WTC11 (cell line): Measurements from ENCODE around the gene KLF11. TPM values are rescaled to one million over a fixed set of nuclear protein-coding genes. Genes with fewer than 3 reads are reported as not detected.

ENCODE experiments used
- ATAC-seq: fragments of 200-7000 bp; cut with Tn5 transposase; 2 replicates; pipeline ENCODE4 v1.10.0; 2021; ENCODE audit warnings: mild to moderate bottlenecking, moderate library complexity
- CTCF ChIA-PET: fragments of 300-600 bp; sonication (Branson Sonifier 250); formaldehyde crosslinking; loops from one replicate; lab custom pipeline; 2021; ENCODE audit warnings: antibody characterized with exemption; lab: Charles Lee
- POLR2A ChIA-PET: fragments of 350-600 bp; sonication (Branson Sonifier 250); formaldehyde crosslinking; loops from one replicate; lab custom pipeline; 2021; ENCODE audit warnings: antibody characterized with exemption; lab: Charles Lee
- DNase-seq: peaks from one replicate; pipeline ENCODE4 v3.0.0; 2021; ENCODE audit warnings: low spot score
- H3K27ac Mint-ChIP-seq: 2 replicates; pipeline ENCODE4 v1.8.0; 2021; ENCODE audit warnings: mixed read lengths
- H3K27me3 Mint-ChIP-seq: 2 replicates; pipeline ENCODE4 v1.8.0; 2021; ENCODE audit warnings: low read depth, mild to moderate bottlenecking, moderate library complexity, mixed read lengths
- H3K36me3 Mint-ChIP-seq: 2 replicates; pipeline ENCODE4 v1.8.0; 2021; ENCODE audit warnings: mixed read lengths
- H3K4me1 Mint-ChIP-seq: 2 replicates; pipeline ENCODE4 v1.8.0; 2022; ENCODE audit warnings: mixed read lengths
- H3K4me3 Mint-ChIP-seq: 2 replicates; pipeline ENCODE4 v1.8.0; 2021; ENCODE audit warnings: mild to moderate bottlenecking, moderate library complexity, mixed read lengths
- H3K9me3 Mint-ChIP-seq: 2 replicates; pipeline ENCODE4 v1.8.0; 2021; ENCODE audit warnings: mixed read lengths
- CREB1 ChIP-seq: sonication (generic); formaldehyde crosslinking; IDR thresholded peaks from 2 replicates; pipeline ENCODE4 v1.8.0; 2023; ENCODE audit warnings: mild to moderate bottlenecking, missing genetic modification reagents
- ELF4 ChIP-seq: sonication (generic); formaldehyde crosslinking; IDR thresholded peaks from 2 replicates; pipeline ENCODE4 v1.8.1; 2022; ENCODE audit warnings: low read depth, mild to moderate bottlenecking, moderate library complexity, missing genetic modification reagents
- FOXJ3 ChIP-seq: sonication (generic); formaldehyde crosslinking; IDR thresholded peaks from 2 replicates; pipeline ENCODE4 v1.9.0; 2021; ENCODE audit warnings: missing genetic modification reagents, mild to moderate bottlenecking, borderline replicate concordance
- NFE2L1 ChIP-seq: sonication (generic); formaldehyde crosslinking; IDR thresholded peaks from 2 replicates; pipeline ENCODE4 v1.8.1; 2023; ENCODE audit warnings: missing genetic modification reagents
- NFYB ChIP-seq: sonication (generic); formaldehyde crosslinking; conservative IDR thresholded peaks from 2 replicates; pipeline ENCODE4 v1.8.0; 2022; ENCODE audit warnings: low read depth, missing genetic modification reagents
- NR2C2 ChIP-seq: sonication (generic); formaldehyde crosslinking; IDR thresholded peaks from 2 replicates; pipeline ENCODE4 v1.8.0; 2022; ENCODE audit warnings: mild to moderate bottlenecking, missing genetic modification reagents
- NR3C1 ChIP-seq: sonication (generic); formaldehyde crosslinking; conservative IDR thresholded peaks from 2 replicates; pipeline ENCODE4 v1.8.1; 2023; ENCODE audit warnings: low read depth, mild to moderate bottlenecking, missing genetic modification reagents
- SMAD4 ChIP-seq: sonication (generic); formaldehyde crosslinking; IDR thresholded peaks from 2 replicates; pipeline ENCODE4 v1.8.0; 2022; ENCODE audit warnings: mild to moderate bottlenecking, missing genetic modification reagents
- SP1 ChIP-seq: sonication (generic); formaldehyde crosslinking; conservative IDR thresholded peaks from 2 replicates; pipeline ENCODE4 v1.8.1; 2022; ENCODE audit warnings: missing genetic modification reagents
- ZNF263 ChIP-seq: sonication (generic); formaldehyde crosslinking; IDR thresholded peaks from 2 replicates; pipeline ENCODE4 v1.8.1; 2022; ENCODE audit warnings: low read depth, mild to moderate bottlenecking, moderate library complexity, missing genetic modification reagents
- ZNF396 ChIP-seq: fragments of 250-450 bp; sonication (Bioruptor Pico); IDR thresholded peaks from 2 replicates; pipeline ENCODE4 v1.8.0; 2021; ENCODE audit warnings: mild to moderate bottlenecking, moderate library complexity, borderline replicate concordance
- ZNF671 ChIP-seq: fragments of 250-450 bp; sonication (Bioruptor Pico); IDR thresholded peaks from 2 replicates; pipeline ENCODE4 v1.8.0; 2021; ENCODE audit warnings: mild to moderate bottlenecking
- total RNA-seq: library from RNA; stranded (reverse); gene quantifications from 3 replicates; pipeline ENCODE4 v1.2.3, GENCODE V29; 2021
- TF ChIP-seq, protein P1 (sequence below): sonication (generic); formaldehyde crosslinking; IDR thresholded peaks from 2 replicates; pipeline ENCODE4 v1.8.1; 2023; ENCODE audit warnings: mild to moderate bottlenecking, missing genetic modification reagents
- TF ChIP-seq, protein P2 (sequence below): sonication (generic); formaldehyde crosslinking; IDR thresholded peaks from 2 replicates; pipeline ENCODE4 v1.8.0; 2022; ENCODE audit warnings: missing genetic modification reagents
- TF ChIP-seq, protein P3 (sequence below): fragments of 200-600 bp; IDR thresholded peaks from 2 replicates; pipeline ENCODE4 v1.8.0; 2022; ENCODE audit warnings: antibody characterized with exemption
- TF ChIP-seq, protein P4 (sequence below): sonication (generic); formaldehyde crosslinking; IDR thresholded peaks from 2 replicates; pipeline ENCODE4 v1.8.0; 2022; ENCODE audit warnings: mild to moderate bottlenecking, missing genetic modification reagents
- TF ChIP-seq, protein P5 (sequence below): sonication (generic); formaldehyde crosslinking; IDR thresholded peaks from 2 replicates; pipeline ENCODE4 v1.8.1; 2022; ENCODE audit warnings: low read depth, mild to moderate bottlenecking, moderate library complexity, missing genetic modification reagents, borderline replicate concordance
- TF ChIP-seq, protein P6 (sequence below): sonication (generic); formaldehyde crosslinking; IDR thresholded peaks from 2 replicates; pipeline ENCODE4 v1.8.1; 2023; ENCODE audit warnings: mild to moderate bottlenecking, missing genetic modification reagents, moderate library complexity

KLF11 gene
- total RNA-seq, 1 experiment from 2014 or later = 8.8 TPM

DNA sequence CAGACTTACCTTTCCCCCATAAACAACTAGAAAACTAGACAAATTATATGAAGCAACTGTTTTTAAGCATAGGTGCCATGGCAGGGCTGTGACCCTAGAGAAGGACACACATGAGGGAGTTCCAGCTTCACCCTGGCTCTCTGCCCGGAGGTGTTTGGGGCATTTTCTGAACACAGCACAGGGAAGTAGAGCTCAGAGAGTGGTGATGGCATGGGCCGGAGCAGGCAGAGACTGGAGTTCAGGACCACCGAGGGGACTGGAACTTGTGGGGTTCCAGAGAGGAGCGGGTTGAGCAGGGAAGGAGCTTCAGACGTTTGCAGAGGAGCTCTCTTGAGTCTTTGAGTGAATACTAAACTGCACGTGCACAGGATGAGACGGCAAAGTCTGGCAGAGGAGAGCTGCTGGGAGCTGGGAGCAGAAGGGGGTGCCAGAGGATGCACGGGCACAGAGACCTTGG, 26.5 kb upstream of the KLF11 start (continued):
- TF ChIP-seq, protein P1, sequence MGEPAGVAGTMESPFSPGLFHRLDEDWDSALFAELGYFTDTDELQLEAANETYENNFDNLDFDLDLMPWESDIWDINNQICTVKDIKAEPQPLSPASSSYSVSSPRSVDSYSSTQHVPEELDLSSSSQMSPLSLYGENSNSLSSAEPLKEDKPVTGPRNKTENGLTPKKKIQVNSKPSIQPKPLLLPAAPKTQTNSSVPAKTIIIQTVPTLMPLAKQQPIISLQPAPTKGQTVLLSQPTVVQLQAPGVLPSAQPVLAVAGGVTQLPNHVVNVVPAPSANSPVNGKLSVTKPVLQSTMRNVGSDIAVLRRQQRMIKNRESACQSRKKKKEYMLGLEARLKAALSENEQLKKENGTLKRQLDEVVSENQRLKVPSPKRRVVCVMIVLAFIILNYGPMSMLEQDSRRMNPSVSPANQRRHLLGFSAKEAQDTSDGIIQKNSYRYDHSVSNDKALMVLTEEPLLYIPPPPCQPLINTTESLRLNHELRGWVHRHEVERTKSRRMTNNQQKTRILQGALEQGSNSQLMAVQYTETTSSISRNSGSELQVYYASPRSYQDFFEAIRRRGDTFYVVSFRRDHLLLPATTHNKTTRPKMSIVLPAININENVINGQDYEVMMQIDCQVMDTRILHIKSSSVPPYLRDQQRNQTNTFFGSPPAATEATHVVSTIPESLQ (CRISPR knock-in tag) = no peak
- TF ChIP-seq, protein P2, sequence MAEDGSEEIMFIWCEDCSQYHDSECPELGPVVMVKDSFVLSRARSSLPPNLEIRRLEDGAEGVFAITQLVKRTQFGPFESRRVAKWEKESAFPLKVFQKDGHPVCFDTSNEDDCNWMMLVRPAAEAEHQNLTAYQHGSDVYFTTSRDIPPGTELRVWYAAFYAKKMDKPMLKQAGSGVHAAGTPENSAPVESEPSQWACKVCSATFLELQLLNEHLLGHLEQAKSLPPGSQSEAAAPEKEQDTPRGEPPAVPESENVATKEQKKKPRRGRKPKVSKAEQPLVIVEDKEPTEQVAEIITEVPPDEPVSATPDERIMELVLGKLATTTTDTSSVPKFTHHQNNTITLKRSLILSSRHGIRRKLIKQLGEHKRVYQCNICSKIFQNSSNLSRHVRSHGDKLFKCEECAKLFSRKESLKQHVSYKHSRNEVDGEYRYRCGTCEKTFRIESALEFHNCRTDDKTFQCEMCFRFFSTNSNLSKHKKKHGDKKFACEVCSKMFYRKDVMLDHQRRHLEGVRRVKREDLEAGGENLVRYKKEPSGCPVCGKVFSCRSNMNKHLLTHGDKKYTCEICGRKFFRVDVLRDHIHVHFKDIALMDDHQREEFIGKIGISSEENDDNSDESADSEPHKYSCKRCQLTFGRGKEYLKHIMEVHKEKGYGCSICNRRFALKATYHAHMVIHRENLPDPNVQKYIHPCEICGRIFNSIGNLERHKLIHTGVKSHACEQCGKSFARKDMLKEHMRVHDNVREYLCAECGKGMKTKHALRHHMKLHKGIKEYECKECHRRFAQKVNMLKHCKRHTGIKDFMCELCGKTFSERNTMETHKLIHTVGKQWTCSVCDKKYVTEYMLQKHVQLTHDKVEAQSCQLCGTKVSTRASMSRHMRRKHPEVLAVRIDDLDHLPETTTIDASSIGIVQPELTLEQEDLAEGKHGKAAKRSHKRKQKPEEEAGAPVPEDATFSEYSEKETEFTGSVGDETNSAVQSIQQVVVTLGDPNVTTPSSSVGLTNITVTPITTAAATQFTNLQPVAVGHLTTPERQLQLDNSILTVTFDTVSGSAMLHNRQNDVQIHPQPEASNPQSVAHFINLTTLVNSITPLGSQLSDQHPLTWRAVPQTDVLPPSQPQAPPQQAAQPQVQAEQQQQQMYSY (CRISPR knock-in tag) = no peak

DNA sequence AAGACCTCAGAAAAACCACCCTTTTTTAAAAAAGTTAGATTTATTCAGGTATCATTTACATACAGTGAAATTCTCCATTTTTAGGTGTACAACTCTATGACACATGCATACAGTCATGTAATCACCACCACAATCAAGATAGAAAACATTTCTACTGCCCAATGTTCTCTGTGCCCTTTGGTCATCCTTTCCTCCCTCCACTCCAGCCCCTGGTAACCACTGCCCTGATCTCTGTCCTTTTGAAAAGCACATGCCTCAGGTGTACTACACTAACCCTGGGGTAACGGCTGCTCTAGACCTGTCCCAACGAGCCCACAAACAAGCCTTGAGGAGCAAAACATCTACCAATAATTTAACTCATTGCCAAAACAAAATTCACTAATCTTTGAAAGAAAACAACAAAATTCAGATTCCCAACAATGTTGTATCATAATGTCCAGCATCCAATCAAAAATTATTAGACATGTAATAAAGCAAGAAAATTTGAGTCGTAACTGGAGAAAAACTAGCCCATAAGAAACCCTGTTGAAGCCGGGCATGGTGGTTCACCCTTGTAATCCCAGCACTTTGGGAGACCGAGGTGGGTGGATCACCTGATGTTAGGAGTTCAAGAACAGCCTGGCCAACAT, 25.9 kb upstream of the KLF11 start:
- Mint-ChIP-seq H3K9me3 (no peaks in the 10 kb centered on the region), H3K4me3 (no peak overlapping the region), H3K4me1 (no peaks in the 10 kb centered on the region), H3K27ac (no peak overlapping the region; the same call in 1 of the 2 replicates), H3K36me3 (no peaks in the 10 kb centered on the region), H3K27me3 (no peaks in the 10 kb centered on the region; the same call in 1 of the 2 replicates)
- ChIA-PET POLR2A (interaction anchor here (0.7 kb wide), 1 partner anchor 13 kb away, joined by 3 read pairs; no protein-coding TSS in a partner anchor), CTCF (interaction anchor here (0.6 to 2.9 kb wide), 4 partner anchors 11 to 35 kb away, joined by 4 to 14 read pairs (median 4); no protein-coding TSS in a partner anchor)
- TF ChIP-seq, protein P3, sequence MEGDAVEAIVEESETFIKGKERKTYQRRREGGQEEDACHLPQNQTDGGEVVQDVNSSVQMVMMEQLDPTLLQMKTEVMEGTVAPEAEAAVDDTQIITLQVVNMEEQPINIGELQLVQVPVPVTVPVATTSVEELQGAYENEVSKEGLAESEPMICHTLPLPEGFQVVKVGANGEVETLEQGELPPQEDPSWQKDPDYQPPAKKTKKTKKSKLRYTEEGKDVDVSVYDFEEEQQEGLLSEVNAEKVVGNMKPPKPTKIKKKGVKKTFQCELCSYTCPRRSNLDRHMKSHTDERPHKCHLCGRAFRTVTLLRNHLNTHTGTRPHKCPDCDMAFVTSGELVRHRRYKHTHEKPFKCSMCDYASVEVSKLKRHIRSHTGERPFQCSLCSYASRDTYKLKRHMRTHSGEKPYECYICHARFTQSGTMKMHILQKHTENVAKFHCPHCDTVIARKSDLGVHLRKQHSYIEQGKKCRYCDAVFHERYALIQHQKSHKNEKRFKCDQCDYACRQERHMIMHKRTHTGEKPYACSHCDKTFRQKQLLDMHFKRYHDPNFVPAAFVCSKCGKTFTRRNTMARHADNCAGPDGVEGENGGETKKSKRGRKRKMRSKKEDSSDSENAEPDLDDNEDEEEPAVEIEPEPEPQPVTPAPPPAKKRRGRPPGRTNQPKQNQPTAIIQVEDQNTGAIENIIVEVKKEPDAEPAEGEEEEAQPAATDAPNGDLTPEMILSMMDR = no peak
- TF ChIP-seq SP1 (no peak), ZNF671 (no peak), NR3C1 (CRISPR knock-in tag) (no peak), NR2C2 (no peak), SMAD4 (CRISPR knock-in tag) (no peak), NFYB (no peak), NFE2L1 (CRISPR knock-in tag) (no peak), FOXJ3 (no peak), ZNF263 (CRISPR knock-in tag) (no peak), CREB1 (CRISPR knock-in tag) (no peak), ZNF396 (CRISPR knock-in tag) (no peak), ELF4 (CRISPR knock-in tag) (no peak)
- TF ChIP-seq, protein P4, sequence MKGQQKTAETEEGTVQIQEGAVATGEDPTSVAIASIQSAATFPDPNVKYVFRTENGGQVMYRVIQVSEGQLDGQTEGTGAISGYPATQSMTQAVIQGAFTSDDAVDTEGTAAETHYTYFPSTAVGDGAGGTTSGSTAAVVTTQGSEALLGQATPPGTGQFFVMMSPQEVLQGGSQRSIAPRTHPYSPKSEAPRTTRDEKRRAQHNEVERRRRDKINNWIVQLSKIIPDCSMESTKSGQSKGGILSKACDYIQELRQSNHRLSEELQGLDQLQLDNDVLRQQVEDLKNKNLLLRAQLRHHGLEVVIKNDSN (CRISPR knock-in tag) = no peak
- TF ChIP-seq, protein P2 (CRISPR knock-in tag) = no peak
- TF ChIP-seq, protein P5, sequence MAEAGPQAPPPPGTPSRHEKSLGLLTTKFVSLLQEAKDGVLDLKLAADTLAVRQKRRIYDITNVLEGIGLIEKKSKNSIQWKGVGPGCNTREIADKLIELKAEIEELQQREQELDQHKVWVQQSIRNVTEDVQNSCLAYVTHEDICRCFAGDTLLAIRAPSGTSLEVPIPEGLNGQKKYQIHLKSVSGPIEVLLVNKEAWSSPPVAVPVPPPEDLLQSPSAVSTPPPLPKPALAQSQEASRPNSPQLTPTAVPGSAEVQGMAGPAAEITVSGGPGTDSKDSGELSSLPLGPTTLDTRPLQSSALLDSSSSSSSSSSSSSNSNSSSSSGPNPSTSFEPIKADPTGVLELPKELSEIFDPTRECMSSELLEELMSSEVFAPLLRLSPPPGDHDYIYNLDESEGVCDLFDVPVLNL (CRISPR knock-in tag) = no peak
- TF ChIP-seq, protein P6, sequence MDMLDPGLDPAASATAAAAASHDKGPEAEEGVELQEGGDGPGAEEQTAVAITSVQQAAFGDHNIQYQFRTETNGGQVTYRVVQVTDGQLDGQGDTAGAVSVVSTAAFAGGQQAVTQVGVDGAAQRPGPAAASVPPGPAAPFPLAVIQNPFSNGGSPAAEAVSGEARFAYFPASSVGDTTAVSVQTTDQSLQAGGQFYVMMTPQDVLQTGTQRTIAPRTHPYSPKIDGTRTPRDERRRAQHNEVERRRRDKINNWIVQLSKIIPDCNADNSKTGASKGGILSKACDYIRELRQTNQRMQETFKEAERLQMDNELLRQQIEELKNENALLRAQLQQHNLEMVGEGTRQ (CRISPR knock-in tag) = no peak
- no peak for ATAC-seq
- no peak for DNase-seq
